Karpas-422 (cell line): ENCODE results near the gene CNOT6L. TPM values are rescaled to one million over a fixed set of nuclear protein-coding genes. Genes with fewer than 3 reads are reported as not detected.

Experiments
- DNase-seq: peaks from one replicate; pipeline ENCODE4 v3.0.0-alpha.2; 2015
- H2AFZ ChIP-seq: fragments of 200-600 bp; sonication (generic); 2 replicates; pipeline ENCODE4 v1.6.1; 2014; ENCODE audit warnings: antibody characterized with exemption, low read length, mixed read lengths
- H3K27ac ChIP-seq: fragments of 200-600 bp; sonication (generic); 2 replicates; pipeline ENCODE4 v1.5.1; 2014; ENCODE audit warnings: mild to moderate bottlenecking, low read length, moderate library complexity
- H3K27me3 ChIP-seq: fragments of 200-600 bp; sonication (generic); 2 replicates; pipeline ENCODE4 v1.6.1; 2014; ENCODE audit warnings: low read length, mixed read lengths
- H3K36me3 ChIP-seq: fragments of 200-600 bp; sonication (generic); 2 replicates; pipeline ENCODE4 v1.6.1; 2014; ENCODE audit warnings: low read length, mixed read lengths; ENCODE audit not compliant: insufficient read depth
- H3K4me1 ChIP-seq: fragments of 200-600 bp; sonication (generic); 2 replicates; pipeline ENCODE4 v1.6.1; 2014; ENCODE audit warnings: mild to moderate bottlenecking, low read length, mixed read lengths
- H3K4me2 ChIP-seq: fragments of 200-600 bp; sonication (generic); 2 replicates; pipeline ENCODE4 v1.6.1; 2014; ENCODE audit warnings: low read length, low read depth, mild to moderate bottlenecking; ENCODE audit not compliant: poor library complexity, severe bottlenecking
- H3K4me3 ChIP-seq: fragments of 200-600 bp; sonication (generic); 2 replicates; pipeline ENCODE4 v1.5.1; 2014; ENCODE audit warnings: mild to moderate bottlenecking, antibody characterized with exemption, low read length, mixed read lengths
- H3K79me2 ChIP-seq: fragments of 200-600 bp; sonication (generic); 2 replicates; pipeline ENCODE4 v1.6.1; 2014; ENCODE audit warnings: mild to moderate bottlenecking, low read length, mixed read lengths
- H3K9ac ChIP-seq: fragments of 200-600 bp; sonication (generic); 2 replicates; pipeline ENCODE4 v1.6.0; 2014; ENCODE audit warnings: low read length
- H3K9me2 ChIP-seq: fragments of 200-600 bp; sonication (generic), shearing (Covaris generic); replicated peaks from 2 replicates; pipeline ENCODE4 v1.6.0; 2014; ENCODE audit warnings: mild to moderate bottlenecking, low read length, moderate library complexity; ENCODE audit not compliant: insufficient read depth
- H3K9me3 ChIP-seq: fragments of 300-700, 200-600 bp; sonication (generic); 2 replicates; pipeline ENCODE4 v1.6.1; 2014; ENCODE audit warnings: low read length, mixed read lengths
- H4K20me1 ChIP-seq: fragments of 200-600 bp; sonication (generic); 2 replicates; pipeline ENCODE4 v1.6.1; 2014; ENCODE audit warnings: mild to moderate bottlenecking, antibody characterized with exemption, low read length, low read depth; ENCODE audit not compliant: insufficient read depth
- total RNA-seq: library from RNA; depleted of rRNA; stranded (reverse); fragments of >200 nt; shearing (Covaris generic); gene quantifications from 2 replicates; pipeline ENCODE4 v1.2.3, GENCODE V29; 2014; ENCODE audit warnings: low replicate concordance

The CNOT6L gene
- total RNA-seq, 1 experiment from 2014 or later, result 16.7 TPM

DNA sequence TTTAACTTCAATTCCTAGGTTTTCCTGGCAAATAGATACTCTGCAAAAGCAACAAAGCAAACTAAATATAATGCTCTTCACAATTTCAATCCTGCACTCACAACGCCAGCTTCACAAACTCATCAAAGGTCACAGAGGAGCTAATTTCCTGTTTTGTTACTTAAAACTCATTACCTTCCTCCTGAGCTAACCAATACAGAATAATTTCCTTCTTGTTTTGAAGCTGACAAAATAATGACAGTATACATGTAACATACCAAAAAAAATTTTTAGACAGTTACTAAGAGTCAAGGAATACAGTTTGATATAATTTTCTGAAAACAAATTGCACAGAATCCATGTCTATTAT is 17.9 kb downstream of the CNOT6L start:
- Histone ChIP-seq H3K79me2 (peaks cover 92% of the 10 kb centered on the region), H3K27me3 (no peaks in the 10 kb centered on the region), H3K27ac (no peak overlapping the region), H3K4me3 (no peak overlapping the region), H2AFZ (no peak overlapping the region), H3K9me2 (no peaks in the 10 kb centered on the region), H3K9me3 (no peaks in the 10 kb centered on the region), H3K36me3 (no peaks in the 10 kb centered on the region), H3K4me1 (peaks cover 19% of the 10 kb centered on the region), H3K4me2 (no peak overlapping the region), H3K9ac (no peak overlapping the region), H4K20me1 (no peaks in the 10 kb centered on the region)
- no peak for DNase-seq

DNA sequence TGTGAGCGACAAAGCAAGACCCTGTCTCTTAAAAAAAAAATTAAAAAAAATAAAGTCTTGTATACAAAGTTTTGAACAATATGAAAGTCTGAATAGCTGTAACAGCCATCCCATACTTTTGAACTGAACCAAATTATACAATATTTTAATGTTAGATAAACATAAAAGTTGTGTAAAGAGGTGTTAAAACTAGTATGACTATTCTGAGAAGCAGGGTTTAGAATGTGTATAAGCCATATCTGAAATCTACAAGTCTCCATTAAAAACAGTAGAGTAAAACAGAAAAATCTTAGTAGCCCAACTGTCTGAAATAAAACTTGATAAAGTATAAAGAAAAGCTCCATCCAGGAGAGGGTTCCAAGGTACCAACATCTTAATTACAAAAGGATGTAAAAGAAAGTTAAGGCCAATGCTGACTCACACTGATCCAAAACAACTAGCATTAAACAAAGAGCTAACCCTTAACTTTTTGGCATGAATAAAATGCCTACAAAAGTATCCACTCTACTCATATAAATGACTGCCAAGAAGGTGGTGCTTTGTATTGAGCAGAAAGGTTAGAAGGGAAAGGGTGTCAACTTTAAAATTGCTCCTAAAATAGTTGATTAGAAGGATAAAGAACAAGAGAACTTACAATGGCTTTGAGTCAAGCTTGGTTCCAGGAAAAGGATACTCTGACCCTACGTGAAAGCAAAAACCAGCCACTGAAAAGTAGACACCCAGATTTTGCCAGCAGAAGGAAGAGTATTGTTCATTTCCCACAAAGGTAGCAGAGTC is 18.5 kb downstream of the CNOT6L start:
- H3K9me2 ChIP-seq, result no peaks in the 10 kb centered on the region
- no peaks in the 10 kb centered on the region for H3K27me3 ChIP-seq
- H3K4me2 ChIP-seq, result no peak overlapping the region
- DNase-seq, result no peak
- no peak overlapping the region for H3K27ac ChIP-seq
- peaks cover 19% of the 10 kb centered on the region for H3K4me1 ChIP-seq
- no peaks in the 10 kb centered on the region for H4K20me1 ChIP-seq
- H3K79me2 ChIP-seq, result peaks cover 94% of the 10 kb centered on the region
- H2AFZ ChIP-seq, result no peak overlapping the region
- H3K9me3 ChIP-seq, result no peaks in the 10 kb centered on the region
- no peaks in the 10 kb centered on the region for H3K36me3 ChIP-seq
- H3K4me3 ChIP-seq, result no peak overlapping the region
- no peak overlapping the region for H3K9ac ChIP-seq

- no peaks in the 10 kb centered on the region for H3K9me2 ChIP-seq
- H2AFZ ChIP-seq, result no peak overlapping the region
- H3K9me3 ChIP-seq, result no peaks in the 10 kb centered on the region
- H3K27ac ChIP-seq, result no peak overlapping the region
- no peak overlapping the region for H3K4me3 ChIP-seq
- no peak overlapping the region for H3K9ac ChIP-seq
- H3K27me3 ChIP-seq, result no peaks in the 10 kb centered on the region
- DNase-seq, result no peak
- H3K79me2 ChIP-seq, result peaks cover 94% of the 10 kb centered on the region
- no peak overlapping the region for H3K4me2 ChIP-seq
- no peaks in the 10 kb centered on the region for H3K36me3 ChIP-seq
- peaks cover 19% of the 10 kb centered on the region for H3K4me1 ChIP-seq
- no peaks in the 10 kb centered on the region for H4K20me1 ChIP-seq
Observed at GRCh38 chr4:77800077-77800476, 19.1 kb downstream of the CNOT6L start.

DNA sequence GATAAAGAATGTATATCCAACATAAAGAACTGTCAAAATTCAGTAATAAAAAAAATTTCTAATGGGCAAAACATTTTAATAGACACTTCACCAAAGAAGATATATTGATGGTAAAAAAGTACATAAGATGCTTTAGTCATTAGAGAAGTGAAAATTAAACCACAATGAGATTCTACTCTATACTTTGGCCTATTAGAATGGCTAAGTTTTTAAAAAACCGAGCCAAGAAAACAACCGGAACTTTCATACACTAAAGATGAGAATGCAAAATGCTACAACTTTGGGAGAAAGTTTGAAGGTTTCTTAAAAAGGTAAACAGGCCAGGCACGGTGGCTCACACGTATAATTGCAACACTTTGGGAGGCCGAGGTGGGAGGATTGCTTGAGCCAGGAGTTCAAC is 20.8 kb downstream of the CNOT6L start:
- H4K20me1 ChIP-seq, result no peaks in the 10 kb centered on the region
- H3K4me3 ChIP-seq, result no peak overlapping the region
- peaks cover 88% of the 10 kb centered on the region for H3K79me2 ChIP-seq
- H3K27ac ChIP-seq, result no peak overlapping the region
- H2AFZ ChIP-seq, result no peak overlapping the region
- H3K4me1 ChIP-seq, result peaks cover 19% of the 10 kb centered on the region
- no peaks in the 10 kb centered on the region for H3K36me3 ChIP-seq
- no peak overlapping the region for H3K9ac ChIP-seq
- H3K4me2 ChIP-seq, result no peak overlapping the region
- H3K27me3 ChIP-seq, result no peaks in the 10 kb centered on the region
- no peaks in the 10 kb centered on the region for H3K9me3 ChIP-seq
- no peak for DNase-seq
- no peaks in the 10 kb centered on the region for H3K9me2 ChIP-seq

DNA sequence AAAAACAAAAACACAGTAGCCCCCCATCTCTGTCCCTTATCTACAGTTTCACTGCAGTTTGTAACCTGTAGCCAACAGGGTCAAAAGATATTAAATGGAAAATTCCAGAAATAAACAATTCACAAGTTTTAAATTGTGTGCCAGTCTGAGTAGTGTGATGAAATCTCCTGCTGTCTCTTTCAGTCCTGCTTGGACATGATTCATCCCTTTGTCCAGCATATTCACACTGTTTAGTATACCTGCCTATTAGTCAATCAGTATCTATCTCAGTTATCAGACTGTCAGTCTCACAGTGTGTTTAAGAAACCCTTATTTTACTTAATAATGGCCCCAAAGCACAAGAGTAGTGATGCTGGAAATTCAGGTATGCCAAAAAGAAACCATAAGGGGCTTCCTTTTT is 21.9 kb downstream of the CNOT6L start:
- H3K27me3 ChIP-seq, result no peaks in the 10 kb centered on the region
- DNase-seq, result no peak
- no peaks in the 10 kb centered on the region for H4K20me1 ChIP-seq
- no peaks in the 10 kb centered on the region for H3K36me3 ChIP-seq
- no peaks in the 10 kb centered on the region for H3K9me3 ChIP-seq
- H3K79me2 ChIP-seq, result peaks cover 88% of the 10 kb centered on the region
- no peaks in the 10 kb centered on the region for H3K9me2 ChIP-seq
- H3K4me3 ChIP-seq, result no peak overlapping the region
- no peak overlapping the region for H3K4me2 ChIP-seq
- H3K27ac ChIP-seq, result no peak overlapping the region
- H2AFZ ChIP-seq, result no peak overlapping the region
- H3K4me1 ChIP-seq, result peaks cover 8% of the 10 kb centered on the region
- H3K9ac ChIP-seq, result no peak overlapping the region

DNA sequence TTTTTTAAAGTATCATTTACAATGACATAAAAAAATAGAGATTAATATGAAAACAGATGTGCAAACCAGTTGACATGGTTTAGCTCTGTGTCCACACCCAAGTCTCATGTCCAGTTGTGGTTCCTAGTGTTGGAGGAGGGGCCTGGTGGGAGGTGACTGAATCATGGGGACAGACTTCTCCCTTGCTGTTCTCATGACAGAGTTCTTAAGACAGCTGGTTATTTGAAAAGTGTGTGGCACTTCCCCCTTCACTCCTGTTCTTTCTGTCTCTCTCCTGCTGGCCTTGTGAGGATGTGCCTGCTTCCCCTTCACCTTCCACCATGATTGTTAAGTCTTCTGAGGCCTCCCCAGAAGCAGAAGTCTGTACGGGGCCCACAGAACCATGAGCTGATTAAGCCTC is 23.8 kb downstream of the CNOT6L start:
- Histone ChIP-seq H3K79me2 (peaks cover 84% of the 10 kb centered on the region), H4K20me1 (no peaks in the 10 kb centered on the region)

DNA sequence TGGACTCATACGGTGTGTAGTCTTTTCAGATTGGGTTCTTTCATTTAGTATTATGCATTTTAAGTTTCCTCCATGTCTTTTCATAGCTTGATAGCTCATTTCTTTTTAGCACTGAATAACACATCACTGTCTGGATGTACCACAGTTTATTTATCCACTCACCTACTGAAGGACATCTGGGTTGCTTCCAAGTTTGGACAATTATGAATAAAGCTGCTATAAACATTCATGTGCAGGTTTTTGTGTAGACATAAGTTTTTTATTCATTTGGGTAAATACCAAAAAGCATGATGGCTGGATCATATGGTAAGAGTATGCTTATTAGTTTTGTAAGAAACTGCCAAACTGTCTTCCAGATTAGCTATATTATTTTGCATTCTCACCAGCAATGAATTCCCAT is 29.0 kb downstream of the CNOT6L start:
- Histone ChIP-seq H3K4me2 (no peak overlapping the region), H2AFZ (no peak overlapping the region), H3K4me1 (no peaks in the 10 kb centered on the region), H3K9me3 (no peaks in the 10 kb centered on the region), H3K9ac (no peak overlapping the region), H3K9me2 (no peaks in the 10 kb centered on the region), H3K4me3 (no peak overlapping the region), H4K20me1 (no peaks in the 10 kb centered on the region), H3K79me2 (peaks cover 69% of the 10 kb centered on the region), H3K27me3 (no peaks in the 10 kb centered on the region), H3K36me3 (no peaks in the 10 kb centered on the region), H3K27ac (no peak overlapping the region)
- DNase-seq, result no peak

More for the DNA sequence above, 23.8 kb downstream of the CNOT6L start:
- Histone ChIP-seq H3K9me3 (no peaks in the 10 kb centered on the region), H3K4me3 (no peak overlapping the region), H3K9me2 (no peaks in the 10 kb centered on the region), H3K27me3 (no peaks in the 10 kb centered on the region), H2AFZ (no peak overlapping the region), H3K4me1 (no peaks in the 10 kb centered on the region), H3K4me2 (no peak overlapping the region), H3K36me3 (no peaks in the 10 kb centered on the region), H3K9ac (no peak overlapping the region), H3K27ac (no peak overlapping the region)
- DNase-seq, result no peak

- no peaks in the 10 kb centered on the region for H3K27me3 ChIP-seq
Observed at GRCh38 chr4:77788990-77789389, 30.2 kb downstream of the CNOT6L start.

More at GRCh38 chr4:77788990-77789389, 30.2 kb downstream of the CNOT6L start:
- no peaks in the 10 kb centered on the region for H3K4me1 ChIP-seq
- H3K9me3 ChIP-seq, result no peaks in the 10 kb centered on the region
- no peak overlapping the region for H3K9ac ChIP-seq
- H2AFZ ChIP-seq, result no peak overlapping the region
- H3K27ac ChIP-seq, result no peak overlapping the region
- H3K36me3 ChIP-seq, result no peaks in the 10 kb centered on the region
- H3K4me2 ChIP-seq, result no peak overlapping the region
- H3K79me2 ChIP-seq, result peaks cover 73% of the 10 kb centered on the region
- H3K4me3 ChIP-seq, result no peak overlapping the region
- H3K9me2 ChIP-seq, result no peaks in the 10 kb centered on the region
- no peak for DNase-seq
- no peaks in the 10 kb centered on the region for H4K20me1 ChIP-seq
